ENCODE results near the gene EXTL1. TPM values are rescaled to one million over a fixed set of nuclear protein-coding genes. Genes with fewer than 3 reads are reported as not detected.

Gene EXTL1
- total RNA-seq, 4 donors from 2014 or later: 0.33 to 2.1 (median 0.97) TPM; not detected in 1

- DNase-seq (ENCODE audit: extremely low spot score): no peak
- Histone ChIP-seq H3K27me3 (no peaks in the 10 kb centered on the region), H3K27ac (replicated peaks in 1 of 4) (no peak overlapping the region), H3K36me3 (no peaks in the 10 kb centered on the region), H3K4me3 (no peak overlapping the region), H3K4me1 (peaks cover 6 to 35% (median 15%) of the 10 kb centered on the region in 4 donors), H3K9me3 (no peaks in the 10 kb centered on the region)
- intact Hi-C loops (cut with DNase I): no loop called here
- WGBS: 67% methylated on average over 6 of the region's 6 CpGs
- no peak for TF ChIP-seq POLR2A (IDR thresholded peaks at IDR 0.05; ENCODE audit: low read depth)
- TF ChIP-seq CTCF (IDR thresholded peaks at IDR 0.05): no peak
- no peak for TF ChIP-seq EP300 (IDR thresholded peaks at IDR 0.05)
- TF ChIP-seq POLR2AphosphoS5 (IDR thresholded peaks at IDR 0.05): no peak
Measured at GRCh38 chr1:26016953-26017545, 4.5 kb upstream of the EXTL1 start.

- Histone ChIP-seq H3K4me3 (no peak overlapping the region), H3K9me3 (no peaks in the 10 kb centered on the region), H3K36me3 (no peaks in the 10 kb centered on the region), H3K4me1 (peaks cover 10 to 41% (median 20%) of the 10 kb centered on the region in 4 donors), H3K27me3 (no peaks in the 10 kb centered on the region), H3K27ac (replicated peaks in 1 of 4) (no peak overlapping the region)
- intact Hi-C loops (cut with DNase I): no loop called here
- DNase-seq (ENCODE audit: extremely low spot score): no peak
- 42% methylated on average over 6 of the region's 6 CpGs for WGBS
- no peak for TF ChIP-seq POLR2A (IDR thresholded peaks at IDR 0.05; ENCODE audit: low read depth)
- no peak for TF ChIP-seq CTCF (IDR thresholded peaks at IDR 0.05)
- no peak for TF ChIP-seq EP300 (IDR thresholded peaks at IDR 0.05)
- no peak for TF ChIP-seq POLR2AphosphoS5 (IDR thresholded peaks at IDR 0.05)
Measured at GRCh38 chr1:26017606-26018005, 4.0 kb upstream of the EXTL1 start.

- no peaks in the 10 kb centered on the region for H3K9me3 ChIP-seq
- no peak overlapping the region for H3K27ac ChIP-seq (replicated peaks in 1 of 4)
- no peaks in the 10 kb centered on the region for H3K36me3 ChIP-seq
- no peaks in the 10 kb centered on the region for H3K27me3 ChIP-seq
- DNase-seq (ENCODE audit: extremely low spot score): no peak
- WGBS: 64% methylated on average over 8 of the region's 8 CpGs
- TF ChIP-seq EP300 (IDR thresholded peaks at IDR 0.05) (no peak), POLR2A (IDR thresholded peaks at IDR 0.05; ENCODE audit: low read depth) (no peak), CTCF (IDR thresholded peaks at IDR 0.05) (no peak), POLR2AphosphoS5 (IDR thresholded peaks at IDR 0.05) (no peak)
- intact Hi-C loops (cut with DNase I): no loop called here
- H3K4me1 ChIP-seq: peaks cover 10 to 41% (median 21%) of the 10 kb centered on the region in 4 donors
- no peak overlapping the region for H3K4me3 ChIP-seq
Measured at GRCh38 chr1:26019641-26020315, 1.8 kb upstream of the EXTL1 start.

GRCh38 chr1:26020330-26020768 lies 1.2 kb upstream of the EXTL1 start:
- intact Hi-C loops (cut with DNase I): no loop called here
- Histone ChIP-seq H3K27me3 (no peaks in the 10 kb centered on the region), H3K9me3 (no peaks in the 10 kb centered on the region), H3K4me3 (no peak overlapping the region), H3K36me3 (no peaks in the 10 kb centered on the region), H3K4me1 (peaks cover 10 to 41% (median 21%) of the 10 kb centered on the region in 4 donors), H3K27ac (replicated peaks in 1 of 4) (no peak overlapping the region)
- DNase-seq (ENCODE audit: extremely low spot score): no peak
- no peak for TF ChIP-seq POLR2A (IDR thresholded peaks at IDR 0.05; ENCODE audit: low read depth)
- no peak for TF ChIP-seq CTCF (IDR thresholded peaks at IDR 0.05)
- TF ChIP-seq EP300 (IDR thresholded peaks at IDR 0.05): no peak
- TF ChIP-seq POLR2AphosphoS5 (IDR thresholded peaks at IDR 0.05): no peak
- WGBS: 36% methylated on average over 6 of the region's 6 CpGs

Data from esophagus muscularis mucosa (tissue), 4 donors.